ENCODE data around the gene RPL4.
A peak's percentile ranks its signal among the peaks of the same experiment; 100 is the strongest.
"Not testable (repeated sequence)": the region's sequence is repeated elsewhere in the genome, so short reads cannot be mapped to it uniquely, and the experiment has no call there.

RPL4 gene

DNA sequence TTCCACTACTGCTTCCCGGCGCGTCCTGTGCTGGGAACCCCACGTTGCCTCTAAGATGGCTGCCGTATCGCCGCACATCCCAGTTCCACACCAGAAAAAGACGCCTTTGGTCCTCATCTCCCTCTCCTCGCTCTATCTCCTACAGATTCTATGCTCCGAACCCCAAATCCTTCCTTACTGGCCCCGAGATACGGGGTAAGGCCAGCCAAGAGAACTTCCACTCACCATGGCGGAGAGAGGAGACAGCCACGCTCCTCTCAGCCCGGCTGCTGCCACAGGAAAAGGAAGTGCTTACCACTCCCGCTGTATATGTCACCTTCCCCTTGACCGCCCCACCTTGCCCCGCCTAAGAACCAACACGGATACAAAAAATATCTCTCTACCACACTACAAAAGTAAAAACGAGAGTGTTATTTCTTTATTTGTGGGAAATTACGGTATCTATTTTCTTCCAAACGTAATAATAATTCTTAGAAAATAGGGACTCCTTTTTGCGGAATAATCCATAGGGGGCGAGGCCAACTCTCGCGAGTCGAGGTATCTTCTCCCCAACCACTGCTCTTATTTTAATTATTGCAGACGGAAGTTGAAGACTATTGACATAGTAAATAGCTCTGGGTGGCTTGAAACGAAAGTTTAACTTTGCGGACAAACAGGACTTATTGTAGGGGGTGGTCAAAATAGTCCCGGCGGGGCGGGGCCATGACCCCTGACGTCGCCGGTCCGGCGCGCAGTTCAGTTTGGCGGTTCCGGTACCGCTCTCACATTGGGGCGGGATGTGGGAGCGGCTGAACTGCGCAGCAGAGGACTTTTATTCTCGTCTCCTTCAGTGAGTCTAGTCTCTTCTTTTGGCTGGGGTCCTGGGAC, at the start of gene RPL4, which contains the start of gene ZWILCH:
Gene RPL4 (minus strand): TSS at position 293 of the 867 bp plus-strand sequence. CDS start 65 bp downstream, at position 228.
Gene ZWILCH (plus strand): TSS at position 764 of the 867 bp plus-strand sequence. CDS start 13 bp downstream, at position 777.
- peak; percentile 92 for DNase-seq

DNA sequence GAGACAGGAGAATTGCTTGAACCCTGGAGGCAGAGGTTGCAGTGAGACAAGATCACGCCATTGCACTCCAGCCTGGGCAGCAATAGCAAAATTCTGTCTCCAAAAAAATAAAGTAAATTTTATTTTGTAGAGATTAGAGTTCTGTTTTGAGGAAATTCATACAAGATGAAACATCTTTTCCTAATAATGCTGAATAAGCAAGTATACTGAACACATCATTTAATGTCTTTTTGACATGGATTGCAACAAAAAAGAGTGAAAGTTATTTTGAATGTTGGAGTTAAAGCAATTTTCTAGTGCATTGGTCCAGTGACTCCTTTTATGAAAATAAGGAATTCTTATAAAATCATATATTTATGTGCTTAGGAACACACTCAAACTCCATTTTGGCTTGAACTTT, 40.6 kb upstream of the RPL4 start:
- no peak for DNase-seq

DNA sequence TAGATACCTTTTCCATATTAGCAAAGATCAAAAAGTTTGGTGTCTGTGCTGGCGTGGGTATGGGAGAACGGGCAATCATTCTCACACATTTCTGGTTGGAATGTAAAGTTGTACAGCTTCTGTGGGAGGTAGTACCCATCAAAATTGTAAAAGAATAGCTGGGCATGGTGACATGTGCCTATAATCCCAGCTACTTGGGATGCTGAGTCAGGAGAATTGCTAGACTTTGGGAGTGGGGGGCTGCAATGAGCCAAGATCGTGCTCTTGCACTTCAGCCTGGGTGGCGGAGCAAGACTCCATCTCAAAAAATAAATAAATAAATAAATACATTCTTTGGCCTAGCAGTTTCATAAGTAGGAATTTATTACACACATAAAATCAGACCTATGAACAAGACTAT, 38.2 kb upstream of the RPL4 start:
- DNase-seq = no peak

DNA sequence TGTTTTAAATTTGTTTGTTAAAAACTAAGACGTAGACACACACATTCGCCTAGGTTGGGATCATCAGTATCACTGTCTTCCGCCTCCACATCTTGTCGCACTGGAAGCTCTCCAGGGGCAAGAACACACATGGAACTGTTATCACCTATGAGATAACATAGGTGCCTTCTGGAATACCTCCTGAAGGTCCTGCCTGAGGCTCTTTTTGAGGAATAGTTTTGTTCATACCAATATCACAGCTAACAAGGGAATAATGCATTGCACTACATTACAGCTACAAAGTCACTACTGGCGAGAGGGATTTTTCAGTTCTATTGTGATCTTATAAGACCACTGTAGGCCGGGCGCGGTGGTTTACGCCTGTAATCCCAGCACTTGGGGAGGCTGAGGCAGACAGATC, 30.4 kb upstream of the RPL4 start:
- DNase-seq = no peak

DNA sequence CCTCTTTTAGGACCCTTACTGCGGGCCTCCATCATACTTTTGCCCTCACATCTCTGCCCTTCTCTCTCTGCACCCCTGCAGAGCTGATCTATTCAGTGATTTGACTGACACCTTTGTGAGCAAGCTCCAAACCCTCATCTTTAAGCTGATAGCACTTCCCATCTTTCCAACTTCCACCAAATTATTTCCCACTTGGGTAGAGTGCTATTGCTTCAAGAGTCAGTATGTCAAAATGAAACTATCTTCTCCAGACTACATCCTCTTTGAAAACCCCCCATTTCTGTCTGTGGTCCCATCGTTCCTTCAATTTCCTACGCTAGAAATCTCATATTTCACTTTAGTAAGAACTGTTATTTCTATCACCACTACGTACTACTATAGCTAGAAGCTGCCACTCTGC, 20.2 kb upstream of the RPL4 start:
- DNase-seq = no peak

DNA sequence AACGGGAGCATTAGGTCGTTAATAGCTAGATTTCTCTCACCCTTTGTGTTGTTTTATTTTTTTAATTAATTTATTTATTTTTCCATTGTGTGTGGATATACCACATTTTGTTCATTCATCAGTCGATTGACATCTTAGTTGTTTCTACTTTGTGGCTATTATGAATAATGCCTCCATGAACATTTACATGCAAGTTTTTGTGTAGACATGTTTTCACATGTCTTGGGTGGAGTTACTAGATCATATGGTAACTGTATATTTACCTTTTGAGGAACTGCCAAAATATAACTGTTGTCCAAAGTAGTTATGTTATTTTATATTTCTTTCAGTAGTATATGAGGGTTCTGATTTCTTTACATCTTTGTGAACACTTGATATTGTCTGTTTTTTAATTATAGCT, 19.3 kb upstream of the RPL4 start:
- DNase-seq = no peak

DNA sequence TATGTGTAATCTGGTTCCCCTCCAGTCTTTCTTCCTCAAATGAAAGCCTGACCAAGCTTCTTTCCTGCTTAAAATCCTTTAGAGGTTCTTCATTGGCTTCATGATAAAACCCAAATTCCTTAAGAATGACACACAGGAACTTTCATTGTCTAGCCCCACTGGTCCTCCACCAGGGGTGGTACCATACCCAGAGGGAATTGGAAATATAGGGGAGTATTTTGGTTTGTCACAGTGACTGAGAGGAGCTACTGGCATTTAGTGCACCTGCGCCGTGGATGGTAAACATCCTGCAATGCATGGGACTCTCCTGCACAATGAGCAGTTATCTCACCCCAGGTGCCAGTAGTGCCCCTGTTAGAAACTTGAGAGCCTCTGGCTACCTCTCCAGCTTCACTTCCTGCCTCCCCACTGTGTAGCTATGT, 11.3 kb upstream of the RPL4 start:
- peak; percentile 11 for DNase-seq

DNA sequence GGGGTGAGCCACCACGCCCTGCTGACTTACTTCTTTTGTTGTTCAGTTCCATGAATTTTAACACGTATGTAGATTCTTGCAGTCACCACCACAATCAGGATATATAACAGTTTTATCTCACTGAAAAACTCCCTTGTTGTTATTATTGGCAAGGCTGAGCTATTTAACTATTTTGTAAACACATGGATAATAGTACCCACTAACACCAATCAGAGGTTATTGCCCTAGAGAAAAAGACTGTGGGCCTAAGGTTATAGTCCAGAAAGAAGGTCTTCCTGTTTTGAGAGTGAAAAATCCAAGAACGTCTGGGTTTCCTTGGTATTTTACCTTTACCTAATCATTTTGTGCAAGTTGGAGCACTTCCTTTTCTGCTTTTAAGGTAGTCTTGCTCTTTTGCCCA, 9.9 kb upstream of the RPL4 start:
- no peak for DNase-seq

DNA sequence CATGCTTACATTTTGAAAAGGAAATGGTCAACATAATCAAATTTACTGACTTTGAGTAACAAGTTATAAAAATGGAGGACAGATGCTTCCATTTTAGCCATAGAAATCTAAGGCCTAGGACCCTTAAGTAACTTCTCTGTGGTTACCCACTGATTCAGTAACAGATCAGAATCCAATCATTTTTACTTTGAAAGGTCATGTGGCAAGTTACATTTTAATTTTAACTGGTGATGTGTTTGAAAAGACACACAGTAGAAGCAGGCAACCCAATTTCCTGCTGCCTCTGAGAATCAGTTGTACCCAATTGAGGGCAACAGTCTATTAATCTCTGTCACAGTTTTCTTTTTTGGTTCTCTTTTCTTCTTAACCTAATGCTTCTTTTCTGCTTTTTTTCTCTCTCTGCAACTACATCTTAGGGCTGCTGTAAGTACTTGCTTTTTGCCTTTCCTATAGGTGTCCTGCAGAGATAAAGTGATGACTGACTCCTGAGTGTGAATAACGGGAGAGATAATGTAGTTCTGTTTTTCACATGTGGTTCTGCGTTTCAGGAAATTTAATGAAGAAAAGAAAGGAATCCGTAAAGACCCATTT, 3.7 kb upstream of the RPL4 start:
- no peak for DNase-seq

DNA sequence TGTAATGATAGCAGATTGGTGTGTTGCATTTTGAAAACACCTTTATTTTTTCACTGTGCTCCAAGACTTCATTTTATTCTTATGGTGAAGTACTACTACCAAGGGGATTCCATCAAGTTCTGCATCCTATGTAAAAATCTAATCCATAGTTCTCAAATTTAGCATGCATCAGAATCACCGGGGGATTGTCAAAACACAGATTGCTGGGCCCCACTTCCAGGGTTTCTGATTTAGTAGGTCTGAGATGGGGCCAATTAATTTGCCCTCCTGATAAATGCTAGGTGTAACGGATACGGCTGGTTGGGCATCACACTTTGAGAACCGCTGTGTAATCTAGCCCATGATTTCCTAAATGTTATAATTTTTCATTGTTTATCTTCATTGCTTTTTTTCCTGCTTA, 1.2 kb upstream of the RPL4 start:
- DNase-seq = no peak

DNA sequence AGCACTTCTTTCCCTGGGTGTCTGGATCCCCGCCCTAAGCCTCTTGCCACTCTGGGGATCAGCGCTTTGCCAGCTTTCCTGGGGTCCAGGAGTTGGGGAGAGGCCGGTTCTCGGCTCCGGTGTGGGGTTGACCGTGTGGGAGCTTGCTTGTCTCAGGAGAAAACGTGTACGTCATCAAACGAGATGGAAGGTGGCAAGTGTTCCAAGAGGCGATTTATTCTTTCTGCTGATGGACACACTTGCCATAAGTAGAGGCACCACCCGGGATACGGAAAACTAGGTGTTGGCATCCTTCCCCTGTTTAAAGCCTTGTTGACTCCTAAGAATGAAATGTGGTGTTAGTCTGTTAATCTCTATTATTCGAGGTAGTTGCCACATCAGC, 766 bp upstream of the RPL4 start:
- DNase-seq = no peak

DNA sequence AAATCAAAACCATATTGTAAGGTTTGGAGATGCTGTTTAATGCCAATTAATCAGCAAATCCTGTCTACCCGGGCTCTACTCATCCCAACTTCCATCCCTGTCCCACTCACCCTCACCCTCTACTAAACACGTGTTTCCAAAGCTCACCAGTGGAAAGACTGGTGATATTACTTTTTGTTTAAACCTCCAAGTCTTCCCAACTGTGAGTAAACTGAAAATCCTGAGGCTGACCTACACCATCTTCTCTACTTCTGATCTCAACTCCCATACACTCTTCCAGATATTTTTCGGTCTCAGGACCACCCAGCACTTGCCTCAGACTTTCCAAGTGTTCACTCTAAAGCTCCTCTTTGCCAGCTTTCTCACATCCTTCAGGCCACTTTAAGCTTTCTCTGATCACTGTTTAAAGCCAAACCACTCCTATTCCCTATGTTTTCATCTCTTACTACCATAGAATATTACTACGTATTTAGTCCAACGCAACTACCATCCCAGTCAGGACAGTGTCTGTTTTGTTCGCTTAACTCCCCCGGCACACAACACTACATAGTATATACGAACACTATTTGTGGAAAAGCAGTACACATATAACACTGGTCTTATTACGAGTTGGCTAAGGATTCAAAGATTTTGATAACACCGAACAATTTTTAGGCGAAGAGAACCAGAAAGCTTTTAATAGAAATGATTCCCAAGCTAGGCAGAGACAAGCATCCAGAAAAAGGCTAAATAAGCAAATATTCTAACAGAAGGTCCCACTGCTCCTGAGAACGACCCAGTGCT, 684 bp downstream of the RPL4 start:
- DNase-seq = no peak

DNA sequence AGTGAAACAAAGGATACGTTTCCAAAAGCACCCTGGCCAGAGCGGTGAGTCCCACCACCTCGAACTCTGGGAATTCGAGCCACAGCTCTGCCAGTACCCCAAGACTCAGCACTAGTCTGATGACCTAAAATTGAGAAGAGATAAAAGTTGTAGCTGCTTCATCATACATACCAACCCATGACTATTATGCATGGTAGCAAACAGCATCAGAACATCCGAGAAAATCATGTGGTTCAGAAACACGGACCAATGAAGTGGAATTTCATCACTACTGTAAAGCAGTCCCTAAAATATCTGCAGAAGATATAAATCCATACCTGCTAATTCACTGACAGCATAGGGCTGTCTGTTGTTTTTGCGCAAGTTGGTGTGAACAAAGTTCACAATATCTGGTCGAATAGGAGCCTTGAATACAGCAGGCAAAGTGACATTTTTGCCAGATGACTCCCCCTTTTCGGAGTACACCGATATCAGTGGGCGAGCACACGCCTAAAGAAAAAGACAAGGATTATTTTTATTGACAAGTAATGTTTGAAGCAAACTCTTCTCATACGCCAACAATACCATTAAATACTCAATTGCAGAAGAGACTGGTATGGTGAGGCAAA, 1.5 kb downstream of the RPL4 start:
- not testable (repeated sequence) for DNase-seq

DNA sequence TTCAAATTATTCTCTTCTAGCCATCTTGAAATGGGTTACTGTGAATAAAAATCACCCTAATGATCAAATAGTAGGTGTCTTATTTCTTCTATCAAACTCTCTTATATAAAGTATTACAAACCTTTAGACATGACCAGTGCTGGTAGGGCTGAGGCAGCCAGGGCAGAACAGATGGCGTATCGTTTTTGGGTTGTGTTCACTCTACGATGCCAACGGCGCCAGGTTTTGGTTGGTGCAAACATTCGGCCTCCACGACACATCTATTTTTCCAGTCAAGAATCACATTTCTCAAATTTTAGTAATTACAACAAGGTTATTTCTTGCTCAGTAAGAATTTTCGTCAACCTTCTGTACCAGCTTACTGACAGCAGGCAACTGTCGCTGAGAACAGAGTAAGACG, 2.2 kb downstream of the RPL4 start:
- DNase-seq = no peak

DNA sequence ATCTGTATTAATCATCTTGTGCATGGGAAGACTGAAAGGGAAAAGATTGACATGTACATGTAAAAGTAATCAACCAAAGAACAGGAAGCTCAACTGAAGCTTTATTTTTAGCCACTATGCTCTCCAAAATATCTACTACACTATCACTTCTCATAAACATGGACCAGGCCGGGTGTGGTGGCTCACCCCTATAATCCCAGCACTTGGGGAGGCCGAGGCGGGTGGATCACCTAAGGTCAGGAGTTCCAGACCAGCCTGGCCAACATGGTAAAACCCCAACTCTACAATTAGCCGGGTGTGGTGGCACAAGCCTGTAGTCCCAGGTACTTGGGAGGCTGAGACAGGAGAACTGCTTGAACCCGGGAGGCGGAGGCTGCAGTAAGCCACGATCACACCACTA, 4.3 kb downstream of the RPL4 start:
- not testable (repeated sequence) for DNase-seq

DNA sequence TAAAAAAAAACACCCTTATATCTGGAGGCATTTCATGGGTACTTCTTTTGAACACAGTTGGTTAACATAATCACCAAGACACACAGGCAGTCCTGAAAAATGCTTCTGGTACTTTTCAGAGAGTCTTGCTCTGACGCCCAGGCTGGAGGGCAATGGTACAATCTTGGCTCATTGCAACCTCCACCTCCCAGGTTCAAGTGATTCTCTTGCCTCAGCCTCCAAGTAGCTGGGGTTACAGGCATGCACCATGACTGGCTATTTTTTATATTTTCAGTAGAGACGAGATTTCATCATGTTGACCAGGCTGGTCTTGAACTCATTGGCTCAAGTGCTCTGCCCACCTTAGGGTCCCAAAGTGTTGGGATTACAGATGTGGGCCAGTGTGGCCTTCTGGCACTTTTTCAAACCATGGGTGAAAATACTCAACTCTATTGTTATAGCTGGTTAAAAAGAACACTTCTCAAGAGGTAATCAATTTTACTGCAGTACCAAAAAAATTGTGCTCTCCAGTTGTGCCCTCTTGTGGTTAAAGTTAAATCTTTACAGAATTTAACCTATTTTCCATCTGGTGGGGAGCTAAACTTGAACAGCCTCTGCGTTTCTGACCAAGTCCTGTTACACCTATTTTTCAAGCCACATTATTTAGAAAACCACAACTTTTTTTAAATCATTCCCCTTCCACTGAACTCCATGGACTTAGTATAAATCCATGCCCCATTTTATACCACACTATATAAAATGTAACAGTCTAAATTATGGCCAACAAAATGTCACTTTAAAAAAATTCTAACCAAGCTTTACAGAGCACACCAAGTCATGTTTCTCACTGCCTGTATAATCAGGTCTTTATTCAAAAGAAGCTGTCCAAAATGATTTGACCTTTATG, 5.9 kb downstream of the RPL4 start:
- DNase-seq = peak; percentile 52

DNA sequence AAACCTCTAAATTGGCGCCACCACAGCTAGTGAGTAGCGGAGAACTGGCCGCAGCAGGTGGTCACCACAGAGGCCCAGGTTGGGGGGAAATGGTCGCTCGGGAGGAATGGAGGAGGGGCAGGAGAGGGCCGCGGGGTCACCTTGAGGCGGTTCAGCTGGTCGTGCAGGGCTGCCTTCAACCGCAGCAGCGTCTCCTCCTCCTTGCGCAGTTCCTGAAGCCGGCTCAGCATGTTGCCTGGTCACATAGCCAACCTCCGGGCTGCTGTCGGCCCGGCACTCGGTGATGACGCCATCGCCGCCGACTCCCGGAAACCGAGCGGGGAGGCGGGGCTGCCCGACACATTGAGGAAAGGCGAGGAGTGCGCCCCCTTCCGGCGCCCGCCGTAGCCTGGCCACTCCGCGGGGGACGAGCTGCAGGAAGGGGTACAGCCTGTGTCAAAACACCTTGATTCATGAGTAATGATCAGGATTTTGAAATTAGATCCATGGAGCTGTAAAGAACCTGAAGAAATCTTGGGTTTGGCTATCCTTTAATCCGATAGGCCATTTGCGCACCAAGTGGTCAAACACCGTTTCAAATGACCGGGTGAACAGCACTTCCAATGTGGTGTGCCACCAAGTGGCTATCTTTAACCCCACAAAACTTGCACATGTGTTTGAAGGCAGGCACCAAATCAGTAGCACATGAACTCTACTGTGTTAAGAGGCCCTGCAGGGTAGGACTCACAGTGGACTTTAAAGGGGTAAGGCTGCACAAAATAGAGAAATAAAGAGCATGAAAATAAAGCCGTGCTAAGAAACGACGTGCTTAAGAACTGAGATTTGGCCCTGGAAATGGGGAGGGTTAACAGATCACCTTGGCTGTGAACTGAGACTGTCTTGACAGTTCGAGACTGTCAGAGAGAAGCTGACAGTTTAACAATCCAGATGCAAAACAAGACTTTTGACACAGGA, 6.9 kb downstream of the RPL4 start, which contains the start of gene SNAPC5:
Gene SNAPC5 (minus strand): TSS at position 261 of the 954 bp plus-strand sequence. CDS start 31 bp downstream, at position 230.
- peak; percentile 93 for DNase-seq

DNA sequence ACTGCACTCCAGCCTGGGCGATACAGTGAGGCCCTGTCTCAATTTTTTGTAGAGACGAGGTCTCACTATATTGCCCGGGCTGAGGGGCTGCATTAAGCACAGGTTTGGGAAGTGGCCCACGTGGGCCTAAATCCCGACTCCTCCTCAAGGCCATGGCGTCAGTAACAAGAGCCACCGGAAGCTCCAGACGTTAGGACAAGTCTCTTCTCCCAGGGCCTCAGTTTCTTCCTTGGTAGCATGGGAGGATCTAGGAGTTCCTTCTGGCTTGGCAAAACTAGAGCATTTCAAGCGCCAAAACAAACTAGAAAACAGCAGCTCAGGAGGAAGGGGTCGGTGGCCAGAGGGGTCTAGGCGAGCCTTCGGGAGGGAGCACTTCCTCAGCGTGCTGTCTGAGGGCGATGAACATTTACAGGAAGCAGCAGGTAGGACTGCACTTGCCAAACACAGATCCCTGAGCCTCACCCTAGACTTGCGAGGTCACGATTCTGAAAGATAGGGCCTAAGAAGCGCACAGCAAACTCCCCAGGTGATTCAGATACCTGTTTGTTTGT, 7.6 kb downstream of the RPL4 start:
- DNase-seq = no peak

DNA sequence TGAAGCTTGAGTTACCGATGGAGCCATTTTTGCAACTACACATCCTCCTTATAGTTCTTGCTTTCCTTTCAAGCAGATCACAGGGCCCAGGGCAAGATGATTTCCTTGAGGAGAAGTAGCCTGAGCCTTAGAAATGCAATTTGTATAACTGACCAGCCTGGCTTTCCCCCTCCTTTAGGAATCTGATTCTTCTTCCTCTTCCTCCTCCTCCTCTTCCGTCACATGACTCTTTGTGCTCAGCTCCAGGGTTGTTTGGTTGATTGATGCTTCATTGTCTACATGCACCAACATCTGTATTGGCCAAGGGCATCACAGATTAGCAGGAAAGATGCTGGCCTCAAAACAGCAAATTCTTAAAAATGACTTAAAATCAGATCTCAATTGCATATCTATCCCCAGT, 10.4 kb downstream of the RPL4 start:
- no peak for DNase-seq

DNA sequence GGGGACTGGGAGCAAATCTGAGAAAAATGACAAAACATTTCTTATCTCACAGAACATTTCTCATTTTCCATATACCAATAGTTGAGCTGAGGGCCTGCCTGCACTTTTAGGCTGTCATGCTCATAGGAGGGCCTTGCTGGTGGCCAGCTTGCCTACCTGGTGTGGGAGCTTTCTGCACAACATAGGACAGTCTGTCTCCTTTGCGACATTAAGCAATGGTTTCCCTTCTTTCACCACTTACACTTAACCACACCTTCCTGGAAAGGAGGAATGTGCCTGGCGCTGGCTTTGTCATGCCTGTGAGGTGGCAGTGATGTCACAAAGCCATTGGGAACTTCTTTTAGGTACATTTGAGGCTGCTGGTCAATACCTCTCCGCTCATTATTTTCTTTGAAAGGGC, 12.8 kb downstream of the RPL4 start:
- no peak for DNase-seq

Measured in fibroblast of skin of right quadriceps (primary cell).